Kidney epithelial cell (primary cell): Measurements from ENCODE around the gene CHD6. TPM values are rescaled to one million over a fixed set of nuclear protein-coding genes. Genes with fewer than 3 reads are reported as not detected.

Experiments
- DNase-seq: peaks from one replicate; pipeline ENCODE4 v3.0.0-alpha.2; 2010; ENCODE audit warnings: low read depth
- H3K27me3 ChIP-seq: 2 replicates; pipeline ENCODE4 v1.6.0; 2011; ENCODE audit warnings: low read length; ENCODE audit not compliant: control insufficient read depth, insufficient read depth
- H3K36me3 ChIP-seq: 2 replicates; pipeline ENCODE4 v1.5.1; 2011; ENCODE audit warnings: low read length; ENCODE audit not compliant: control insufficient read depth, insufficient read depth
- H3K4me3 ChIP-seq: 2 replicates; pipeline ENCODE4 v1.5.1; 2011; ENCODE audit warnings: low read depth, mild to moderate bottlenecking, control low read depth, low read length
- CTCF ChIP-seq: IDR thresholded peaks from 2 replicates; pipeline ENCODE4 v1.5.1; 2011; ENCODE audit warnings: mild to moderate bottlenecking, moderate library complexity, low read length, control low read depth, inconsistent platforms; ENCODE audit not compliant: insufficient read depth, poor library complexity, severe bottlenecking
- total RNA-seq: library from RNA; depleted of rRNA; stranded (reverse); fragments of >200 nt; gene quantifications from 2 replicates; pipeline ENCODE4 v1.2.3, GENCODE V29; 2015

CHD6 gene
- total RNA-seq, 1 donor from 2014 or later: 19.6 TPM

DNA sequence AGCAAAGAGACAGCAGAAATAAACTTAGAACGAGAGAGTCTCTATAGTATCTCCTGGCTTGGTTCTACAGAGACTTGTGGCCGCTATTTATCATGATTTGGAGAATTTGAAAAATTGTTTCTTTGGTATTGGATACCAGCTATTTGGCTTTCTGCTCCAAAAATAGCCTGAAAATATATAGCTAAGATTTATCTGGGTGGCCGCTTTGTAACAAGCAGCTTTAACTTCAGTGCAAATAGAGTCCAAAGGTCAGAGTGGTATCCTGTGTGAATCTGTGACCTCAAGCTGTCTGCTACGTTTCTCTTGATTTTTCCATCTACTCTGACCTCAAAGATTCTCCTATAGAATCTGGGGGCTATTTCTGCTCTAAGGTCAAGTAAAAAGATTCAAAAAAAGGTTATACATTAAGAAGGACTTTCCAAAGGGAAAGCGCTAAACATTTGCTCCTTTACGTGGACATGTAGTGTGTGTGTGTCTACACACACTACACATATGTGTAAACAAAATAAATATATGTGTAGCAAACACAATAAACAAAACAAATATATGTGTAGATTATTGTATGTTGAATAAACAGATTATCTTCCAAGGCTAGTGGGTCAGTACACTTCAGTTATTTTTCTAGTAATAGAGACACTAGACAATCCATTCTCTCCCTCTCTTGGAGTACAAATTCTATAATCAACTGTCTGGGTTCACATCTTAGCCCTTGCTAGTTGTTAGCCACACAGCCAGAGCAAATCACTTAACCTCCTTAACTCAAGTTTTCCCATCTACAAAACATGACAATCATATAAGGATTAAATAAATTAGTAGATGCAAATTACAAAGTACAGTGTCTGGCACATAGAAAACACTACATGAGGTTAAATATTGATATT, 40.8 kb downstream of the CHD6 start:
- no peaks in the 10 kb centered on the region for H3K27me3 ChIP-seq
- no peak for TF ChIP-seq CTCF
- H3K36me3 ChIP-seq: no peaks in the 10 kb centered on the region
- H3K4me3 ChIP-seq: no peak overlapping the region
- no peak for DNase-seq

- Histone ChIP-seq H3K4me3 (no peak overlapping the region), H3K27me3 (no peaks in the 10 kb centered on the region), H3K36me3 (no peaks in the 10 kb centered on the region)
- no peak for DNase-seq
- no peak for TF ChIP-seq CTCF
Measured at GRCh38 chr20:41575412-41575811, 42.8 kb downstream of the CHD6 start.

DNA sequence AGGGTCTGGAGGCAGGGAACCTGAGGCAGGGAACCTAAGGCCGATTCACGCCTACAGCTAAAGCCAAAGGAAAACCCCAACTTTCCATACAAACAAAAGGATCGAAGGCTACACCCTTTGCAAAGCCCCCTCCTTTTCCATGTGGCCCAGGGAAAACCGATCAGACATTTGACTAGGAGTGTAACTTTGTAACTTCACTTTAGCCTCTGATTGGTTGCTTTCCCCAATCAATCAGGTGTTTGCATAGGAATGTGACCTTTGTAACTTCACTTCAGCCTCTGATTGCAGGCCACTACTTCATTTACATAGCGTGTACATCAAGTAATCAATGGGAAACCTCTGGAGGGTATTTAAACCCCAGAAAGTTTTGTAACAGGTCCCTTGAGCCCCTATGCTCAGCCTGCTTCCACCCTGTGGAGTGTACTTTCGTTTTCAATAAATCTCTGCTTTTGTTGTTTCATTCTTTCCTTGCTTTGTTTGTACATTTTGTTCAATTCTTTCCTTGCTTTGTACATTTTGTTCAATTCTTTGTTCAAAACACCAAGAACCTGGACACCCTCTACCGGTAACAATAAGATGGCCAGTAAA, 43.3 kb downstream of the CHD6 start:
- DNase-seq: no peak
- Histone ChIP-seq H3K36me3 (no peaks in the 10 kb centered on the region), H3K27me3 (no peaks in the 10 kb centered on the region), H3K4me3 (no peak overlapping the region)
- no peak for TF ChIP-seq CTCF

DNA sequence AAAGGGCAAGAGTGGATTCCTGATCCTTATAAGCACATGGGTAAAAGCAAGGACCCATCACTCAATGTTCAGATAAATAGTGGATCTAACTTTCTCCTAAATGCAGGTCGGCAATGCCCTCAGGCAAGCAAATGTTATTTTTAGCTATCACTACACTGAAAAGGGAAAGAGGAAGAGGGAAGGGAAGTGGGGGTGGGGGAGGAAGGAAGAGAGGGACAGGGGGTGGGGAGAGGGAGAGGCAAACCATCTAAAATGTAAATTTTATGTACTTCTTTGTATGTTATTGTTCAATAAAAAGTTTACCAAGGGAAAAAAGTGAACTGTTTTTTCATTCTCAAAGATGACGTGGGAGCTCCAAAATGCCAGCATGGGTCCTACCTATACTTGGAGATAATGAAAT, 44.2 kb downstream of the CHD6 start:
- Histone ChIP-seq H3K27me3 (no peaks in the 10 kb centered on the region), H3K36me3 (no peaks in the 10 kb centered on the region), H3K4me3 (no peak overlapping the region)
- no peak for DNase-seq
- TF ChIP-seq CTCF: no peak

DNA sequence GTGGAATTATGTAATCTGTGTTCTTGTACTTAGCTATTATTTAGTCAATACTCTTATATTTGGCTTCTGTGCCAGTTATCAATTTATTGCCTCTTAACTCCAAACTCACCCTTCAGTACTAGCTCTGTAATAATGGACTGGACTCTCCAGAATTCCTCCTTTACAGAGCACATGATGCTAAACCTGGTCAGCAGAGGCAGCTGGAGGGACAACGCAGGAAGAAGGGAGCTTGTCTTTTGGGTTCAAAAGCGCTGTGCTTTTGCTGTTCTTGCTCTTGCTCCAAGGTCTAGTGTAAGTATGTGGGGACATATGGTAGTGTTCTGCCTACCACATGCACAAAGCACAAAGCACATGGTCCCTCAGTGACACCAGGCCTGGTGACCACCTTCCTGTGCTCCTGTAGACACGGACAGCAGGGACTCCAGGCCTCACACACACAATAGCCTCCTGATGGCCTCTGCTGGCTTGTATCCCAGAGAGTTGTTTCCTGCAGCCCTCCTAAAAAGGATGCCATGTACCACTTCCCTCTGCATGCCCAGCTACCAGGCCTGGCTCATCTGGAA, 46.1 kb downstream of the CHD6 start:
- peak; percentile 20 for TF ChIP-seq CTCF
- H3K27me3 ChIP-seq: no peaks in the 10 kb centered on the region
- no peak for DNase-seq
- no peaks in the 10 kb centered on the region for H3K36me3 ChIP-seq
- H3K4me3 ChIP-seq: no peak overlapping the region

DNA sequence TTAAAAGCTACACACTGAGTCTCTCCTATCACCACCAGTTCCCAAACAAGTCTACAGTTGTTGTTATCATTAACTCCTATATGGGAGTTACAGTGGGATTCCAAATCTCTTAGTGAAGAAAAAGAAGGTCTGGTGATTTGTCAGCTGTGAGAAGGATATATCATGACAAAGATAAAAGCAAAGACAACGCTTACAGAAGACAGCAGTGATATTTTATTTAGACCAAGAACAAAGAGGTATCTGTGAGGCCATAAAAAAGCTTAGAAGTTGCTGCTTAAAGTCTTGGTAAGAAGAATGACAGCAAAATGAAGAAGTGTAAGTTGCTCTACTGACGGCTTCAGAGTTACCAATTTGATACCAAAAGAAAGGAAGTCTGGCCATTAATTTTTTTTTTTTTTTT, 47.2 kb downstream of the CHD6 start:
- Histone ChIP-seq H3K27me3 (no peaks in the 10 kb centered on the region), H3K4me3 (no peak overlapping the region), H3K36me3 (no peaks in the 10 kb centered on the region)
- no peak for TF ChIP-seq CTCF
- DNase-seq: no peak
